GM21447 (cell line): ENCODE data around the gene DOCK10.

Experiments
- ATAC-seq: cut with Tn5 transposase; IDR thresholded peaks from one replicate; pipeline ENCODE4 v1.9.1; 2021; ENCODE audit not compliant: unreplicated experiment

DOCK10 gene

DNA sequence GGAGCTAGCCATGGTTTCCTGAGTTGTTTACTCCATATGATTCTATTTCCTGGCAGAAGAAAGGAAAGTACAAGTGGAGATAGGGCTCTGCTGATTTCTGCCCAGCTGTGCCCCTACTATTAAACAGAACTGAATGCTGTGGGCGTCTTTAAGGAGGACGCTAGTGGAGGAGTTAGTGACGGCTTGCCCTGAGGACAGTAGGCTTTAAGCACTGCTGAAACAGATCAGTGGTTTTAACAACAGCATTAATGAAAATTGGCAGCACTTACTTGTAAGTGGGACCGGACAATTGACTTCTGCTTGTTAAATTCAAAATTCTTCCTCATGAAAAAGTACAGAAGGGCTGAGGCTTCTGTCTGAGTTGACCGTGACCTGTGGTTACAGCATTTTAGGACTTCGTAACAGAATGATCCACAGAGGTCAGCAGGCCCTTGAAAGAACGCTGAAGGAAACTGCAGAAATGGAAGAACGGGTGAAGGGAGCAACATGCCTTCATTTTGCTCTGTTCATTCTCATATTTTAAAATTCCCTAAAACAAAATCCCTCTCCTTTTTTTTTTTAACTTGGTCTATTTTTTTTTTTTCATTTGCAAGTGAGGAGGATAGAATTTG is 245.5 kb downstream of the DOCK10 start:
- ATAC-seq = no peak

DNA sequence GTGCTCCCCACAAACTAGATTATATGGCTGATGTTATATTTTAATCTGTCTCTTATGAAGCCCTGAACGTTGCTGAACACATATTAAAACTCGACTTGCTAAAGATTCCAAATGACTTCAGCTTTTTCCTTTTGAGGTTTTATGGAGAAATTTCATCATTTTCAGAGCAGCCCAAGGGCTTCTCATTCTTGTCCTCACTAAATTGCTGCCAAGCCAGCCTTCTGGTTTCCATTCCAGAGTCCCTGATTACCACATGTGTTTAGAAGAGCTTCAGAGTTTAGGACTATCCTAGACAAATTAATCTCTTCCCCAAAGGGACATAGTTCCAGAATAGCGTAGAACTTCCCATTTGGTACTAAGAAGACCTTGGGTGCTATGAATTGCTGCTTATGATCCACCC is 248.3 kb downstream of the DOCK10 start:
- ATAC-seq = no peak

DNA sequence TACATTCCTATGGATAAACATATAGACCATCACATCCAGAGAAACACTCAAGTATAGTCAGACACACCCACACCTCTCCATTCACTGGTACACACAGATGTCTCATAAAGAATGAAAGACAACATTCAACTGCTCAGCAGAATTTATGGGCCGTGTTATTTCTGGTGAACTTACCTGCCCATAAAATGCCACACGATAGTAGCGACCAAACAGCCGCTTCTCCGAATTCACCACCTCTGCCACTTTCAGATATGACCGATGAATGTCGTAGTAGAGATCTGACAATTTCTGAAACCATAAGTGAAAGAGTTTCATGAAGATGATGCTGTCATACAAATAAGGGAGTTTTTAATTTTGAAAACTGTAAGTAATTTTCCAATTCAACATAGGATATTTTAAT is 255.4 kb downstream of the DOCK10 start:
- ATAC-seq = no peak

DNA sequence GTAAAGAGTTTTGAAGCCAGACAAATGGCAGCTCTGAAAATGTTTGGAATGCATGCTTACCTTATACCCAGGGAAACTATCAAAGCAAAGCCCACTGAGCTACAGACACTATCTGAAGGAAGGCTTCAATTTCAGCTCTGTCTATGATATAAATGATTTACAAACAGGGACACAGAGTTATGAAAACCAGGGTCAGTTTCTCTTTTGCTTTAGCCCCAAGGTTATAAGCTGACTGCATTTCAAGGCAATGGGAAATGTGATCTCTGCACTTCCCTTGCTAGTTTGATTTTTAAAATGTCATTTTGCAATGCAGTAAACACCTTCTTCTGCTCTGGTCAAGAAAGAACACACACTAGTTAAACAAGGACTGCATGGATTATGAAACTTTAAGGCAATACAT is 260.9 kb downstream of the DOCK10 start:
- peak; percentile 78 for ATAC-seq

- ATAC-seq = no peak
Observed at GRCh38 chr2:224780823-224781222, 261.4 kb downstream of the DOCK10 start.

GRCh38 chr2:224780106-224780505 is 262.2 kb downstream of the DOCK10 start:
- no peak for ATAC-seq

GRCh38 chr2:224778474-224778877 is 263.8 kb downstream of the DOCK10 start:
- peak; percentile 62 for ATAC-seq

DNA sequence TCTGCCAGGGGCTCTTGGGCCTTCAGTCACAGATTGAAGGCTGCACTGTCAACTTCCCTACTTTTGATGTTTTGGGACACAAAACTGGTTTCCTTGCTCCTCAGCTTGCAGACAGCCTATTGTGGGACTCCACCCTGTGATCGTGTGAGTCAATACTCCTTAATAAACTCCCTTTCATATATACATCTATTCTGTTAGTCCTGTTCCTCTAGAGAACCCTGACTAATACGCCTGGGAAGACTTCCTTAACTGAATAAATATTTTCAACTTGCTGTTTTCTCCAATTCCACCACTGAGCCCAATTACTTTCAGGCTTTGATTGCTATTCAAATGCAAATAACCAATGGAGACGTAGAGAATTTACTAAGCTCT is 264.7 kb downstream of the DOCK10 start:
- ATAC-seq = no peak

- no peak for ATAC-seq
Observed at GRCh38 chr2:224776795-224777558, 265.3 kb downstream of the DOCK10 start.

- no peak for ATAC-seq
Observed at GRCh38 chr2:224775647-224776046, 266.6 kb downstream of the DOCK10 start.

GRCh38 chr2:224774735-224775134 is 267.5 kb downstream of the DOCK10 start:
- ATAC-seq = no peak

GRCh38 chr2:224772494-224772893 is 269.8 kb downstream of the DOCK10 start:
- no peak for ATAC-seq

DNA sequence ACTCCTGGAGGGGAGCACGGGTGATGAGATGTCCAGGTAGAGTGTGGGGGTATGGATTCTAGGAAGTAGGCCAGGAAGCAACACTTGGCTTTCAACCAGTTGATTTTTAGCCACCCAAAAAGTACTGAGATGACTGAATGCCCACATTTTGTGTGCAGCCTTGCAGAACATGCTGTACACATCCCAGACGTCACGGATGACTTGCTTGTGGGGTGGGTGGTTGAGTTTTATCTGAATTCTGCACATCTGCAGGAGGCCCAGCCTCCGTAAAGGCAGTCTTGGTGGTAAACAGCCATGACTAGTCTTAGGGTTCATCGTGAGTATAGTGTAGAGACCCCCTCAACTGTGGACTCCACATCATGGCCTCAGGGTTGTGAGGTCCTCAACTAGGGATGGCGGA is 272.8 kb downstream of the DOCK10 start:
- no peak for ATAC-seq

DNA sequence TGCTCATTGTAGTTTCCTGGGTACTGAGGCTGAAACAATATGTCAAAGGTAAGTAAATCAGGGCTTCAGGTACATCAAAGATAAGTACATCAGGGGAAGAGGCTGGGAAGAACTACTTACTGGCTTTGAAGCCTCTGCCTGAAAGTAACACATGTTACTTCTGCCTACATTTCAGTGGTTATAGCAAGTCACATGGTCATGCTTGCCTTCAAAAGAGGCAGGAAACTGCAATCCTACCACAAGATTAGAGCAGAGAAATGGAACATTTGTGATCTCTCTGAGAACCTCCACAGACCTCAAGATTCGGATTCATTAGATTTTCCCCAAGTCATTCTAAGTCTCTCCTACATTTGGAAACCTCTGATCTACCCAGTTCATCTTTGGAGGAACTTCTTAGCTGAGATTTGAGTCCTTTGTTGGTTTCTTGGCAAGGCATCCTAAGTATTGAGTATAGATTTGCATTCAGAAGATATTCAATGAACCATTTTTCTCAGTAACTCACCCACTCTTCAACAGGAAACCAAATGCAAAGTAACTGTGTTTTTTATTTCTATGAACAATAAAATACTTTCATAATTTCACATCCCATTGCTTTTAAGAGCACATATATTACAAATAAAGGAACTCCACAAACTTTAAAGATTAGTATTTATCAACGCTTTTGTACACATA is 277.6 kb downstream of the DOCK10 start:
- ATAC-seq = peak; percentile 81

- ATAC-seq = no peak
Observed at GRCh38 chr2:224757934-224758548, 284.2 kb downstream of the DOCK10 start.

DNA sequence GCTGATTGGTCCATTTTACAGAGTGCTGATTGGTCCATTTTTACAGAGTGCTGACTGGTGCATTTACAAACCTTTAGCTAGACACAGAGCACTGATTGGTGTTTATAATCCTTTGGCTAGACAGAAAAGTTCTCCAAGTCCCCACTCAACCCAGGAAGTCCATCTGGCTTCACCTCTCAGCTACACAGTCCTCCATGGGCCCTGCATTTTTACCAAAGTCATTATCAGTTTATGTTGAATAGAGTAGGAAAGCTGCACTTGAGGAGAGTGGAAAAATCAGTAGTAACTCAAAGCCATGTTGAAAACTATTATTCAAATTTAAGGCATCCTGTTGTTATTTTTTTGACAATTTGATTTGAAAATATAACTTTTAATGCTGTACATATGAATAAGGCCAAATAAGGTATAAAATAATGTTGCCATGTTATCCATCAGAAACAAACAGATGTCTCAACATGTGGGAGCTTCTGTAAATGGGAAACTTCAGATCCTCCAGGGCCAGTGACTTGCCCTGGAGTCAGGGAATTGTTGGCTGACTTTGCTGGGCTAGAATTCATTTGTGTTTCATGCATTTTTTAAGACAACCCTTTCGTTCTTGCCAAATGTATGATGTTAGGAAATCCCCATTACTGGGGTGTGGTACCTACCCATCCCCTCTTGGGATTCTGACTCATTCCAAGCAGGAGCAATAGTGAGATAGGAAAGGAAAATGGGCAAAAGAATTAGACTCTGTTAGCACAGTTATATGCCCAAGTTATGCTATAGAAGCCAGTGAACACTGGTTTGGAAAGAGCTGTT is 288.3 kb downstream of the DOCK10 start:
- no peak for ATAC-seq

- ATAC-seq = peak; percentile 78
Observed at GRCh38 chr2:224751996-224752698, 290.1 kb downstream of the DOCK10 start.

GRCh38 chr2:224749136-224749535 is 293.1 kb downstream of the DOCK10 start:
- ATAC-seq = no peak

DNA sequence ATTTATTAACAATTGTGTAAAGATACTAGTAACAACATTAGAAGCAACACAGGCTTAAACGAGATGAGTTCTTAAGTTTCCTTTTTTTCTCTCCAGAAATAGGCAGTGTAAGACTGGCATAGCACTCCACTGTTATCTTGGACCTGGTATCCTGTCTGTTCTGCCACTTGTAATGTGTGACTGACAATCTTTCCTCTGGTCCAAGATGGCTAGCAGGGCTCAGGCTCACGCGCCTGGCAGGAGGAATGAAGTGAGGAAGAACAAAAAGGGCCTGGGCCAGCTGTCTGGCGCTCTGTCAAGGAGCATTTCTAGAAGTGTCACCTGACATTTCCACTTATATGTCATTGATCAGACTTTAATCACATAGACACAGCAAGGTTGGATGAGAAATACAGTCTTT is 294.5 kb downstream of the DOCK10 start:
- ATAC-seq = no peak

DNA sequence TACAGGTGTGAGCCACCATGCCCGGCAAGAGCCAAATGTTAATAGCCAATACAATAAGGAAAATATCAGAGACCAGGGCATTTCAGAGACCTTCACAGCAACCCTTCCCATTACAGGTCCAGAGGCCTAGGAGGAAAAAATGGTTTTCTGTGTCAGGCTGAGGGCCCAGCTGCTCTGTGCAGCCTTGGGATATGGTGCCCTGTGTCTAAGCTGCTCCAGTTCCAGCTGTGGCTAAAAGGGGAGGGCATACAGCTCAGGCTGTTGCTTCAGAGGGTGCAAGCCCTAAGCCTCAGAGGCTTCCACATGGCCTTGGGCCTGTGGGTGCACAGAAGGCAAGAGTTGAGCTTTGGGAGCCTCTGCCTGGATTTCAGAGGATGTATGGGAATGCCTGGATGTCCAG is 306.0 kb downstream of the DOCK10 start:
- ATAC-seq = no peak
